ENCODE measurements around the gene S100A14.
"Not testable (repeated sequence)": the region's sequence is repeated elsewhere in the genome, so short reads cannot be mapped to it uniquely, and the experiment has no call there.

Gene S100A14

DNA sequence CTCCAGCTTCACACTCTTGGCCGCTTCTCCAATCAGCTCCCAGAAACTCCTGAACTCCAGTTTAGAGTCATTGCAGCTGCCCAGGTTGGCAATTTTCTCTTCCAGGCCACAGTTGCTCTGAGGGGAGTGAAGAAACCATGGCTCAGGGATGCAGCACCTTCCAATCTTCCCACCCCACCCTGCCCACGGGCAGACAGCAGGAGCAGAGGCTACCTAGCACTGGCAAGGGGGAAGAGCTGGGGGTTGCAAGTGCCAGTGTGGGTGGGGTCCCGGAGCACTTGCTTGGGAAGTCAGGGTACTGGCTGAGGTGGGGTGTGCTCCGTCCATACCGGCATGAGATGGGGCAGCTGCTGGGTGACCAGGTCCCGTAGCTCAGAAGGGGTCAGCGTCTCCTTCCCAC lies 1.2 kb downstream of the S100A14 start:
- no peak for DNase-seq (ENCODE audit: low read depth)

DNA sequence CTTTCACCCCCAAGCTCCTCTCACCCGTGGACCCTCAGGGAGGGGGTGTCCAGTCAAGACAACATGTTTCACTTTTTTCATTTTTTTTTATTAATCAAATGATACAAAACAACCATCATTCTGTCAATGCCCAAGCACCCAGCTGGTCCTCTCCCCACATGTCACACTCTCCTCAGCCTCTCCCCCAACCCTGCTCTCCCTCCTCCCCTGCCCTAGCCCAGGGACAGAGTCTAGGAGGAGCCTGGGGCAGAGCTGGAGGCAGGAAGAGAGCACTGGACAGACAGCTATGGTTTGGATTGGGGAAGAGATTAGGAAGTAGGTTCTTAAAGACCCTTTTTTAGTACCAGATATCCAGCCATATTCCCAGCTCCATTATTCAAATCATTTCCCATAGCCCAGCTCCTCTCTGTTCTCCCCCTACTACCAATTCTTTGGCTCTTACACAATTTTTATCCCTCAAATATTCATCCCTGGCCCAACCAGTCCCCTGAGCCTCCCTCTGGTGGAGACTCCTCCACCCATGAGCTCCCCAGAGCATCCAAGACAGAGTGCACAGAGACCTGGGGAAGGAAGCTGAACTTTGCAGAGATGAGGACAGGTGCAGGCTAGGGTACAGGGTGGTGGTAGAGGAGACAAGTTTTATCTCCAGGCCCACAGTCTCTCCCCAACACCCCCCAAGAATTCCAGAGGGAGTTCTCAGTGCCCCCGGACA lies 1.8 kb downstream of the S100A14 start:
- DNase-seq (ENCODE audit: low read depth), result no peak

DNA sequence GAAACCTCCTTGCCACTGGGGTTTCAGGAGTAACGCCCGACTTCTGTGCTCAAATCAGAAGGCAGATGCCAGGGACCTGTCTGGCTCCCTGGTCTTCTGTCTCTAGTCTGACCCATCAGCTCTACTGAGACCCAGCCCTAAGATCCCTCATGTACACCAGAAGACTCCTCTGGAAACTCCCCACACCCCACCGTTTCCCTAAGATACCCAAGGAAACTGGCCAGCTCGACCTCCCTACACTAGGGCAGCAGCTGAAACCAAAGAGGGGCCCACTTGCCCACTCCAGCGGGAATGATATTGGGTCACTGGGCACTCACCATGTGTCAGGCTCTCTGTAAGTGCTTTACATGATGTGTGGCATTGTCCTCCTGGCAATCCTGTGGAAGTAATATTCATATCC lies 2.7 kb downstream of the S100A14 start:
- DNase-seq (ENCODE audit: low read depth), result no peak

DNA sequence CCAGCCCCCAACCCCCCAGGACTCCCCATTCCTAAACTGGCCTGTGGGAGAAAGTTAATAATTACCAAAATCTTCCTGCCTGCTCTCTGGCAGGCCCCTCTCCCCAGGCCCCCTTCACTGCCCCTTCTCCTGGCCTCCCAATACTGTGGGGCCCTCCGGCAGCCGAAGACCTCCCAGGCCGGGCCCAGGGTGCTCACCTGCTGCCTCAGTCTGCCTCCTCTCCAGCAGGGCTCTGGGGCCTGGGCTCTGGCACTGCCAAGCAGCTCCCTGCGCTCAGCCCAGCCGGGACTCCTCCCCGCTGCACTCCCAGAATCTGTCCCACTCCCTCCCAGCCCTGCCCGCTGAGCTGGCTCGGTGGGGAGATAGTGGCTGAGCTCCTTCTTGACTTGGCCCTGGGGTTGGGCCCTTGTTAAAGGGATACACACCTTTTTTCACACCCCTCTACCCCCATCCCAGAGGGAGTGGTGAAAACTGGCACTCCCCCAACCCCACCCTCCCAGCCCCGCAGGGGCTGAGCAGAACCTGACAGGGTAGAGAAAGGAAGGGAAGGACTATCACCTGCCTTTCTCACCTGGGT lies 3.3 kb downstream of the S100A14 start, which contains the start of gene S100A16:
Gene S100A16, minus strand, starts transcription at position 383 of the 577 bp plus-strand sequence. CDS start 4,986 bp downstream, outside the sequence.
- DNase-seq (ENCODE audit: low read depth), result no peak

DNA sequence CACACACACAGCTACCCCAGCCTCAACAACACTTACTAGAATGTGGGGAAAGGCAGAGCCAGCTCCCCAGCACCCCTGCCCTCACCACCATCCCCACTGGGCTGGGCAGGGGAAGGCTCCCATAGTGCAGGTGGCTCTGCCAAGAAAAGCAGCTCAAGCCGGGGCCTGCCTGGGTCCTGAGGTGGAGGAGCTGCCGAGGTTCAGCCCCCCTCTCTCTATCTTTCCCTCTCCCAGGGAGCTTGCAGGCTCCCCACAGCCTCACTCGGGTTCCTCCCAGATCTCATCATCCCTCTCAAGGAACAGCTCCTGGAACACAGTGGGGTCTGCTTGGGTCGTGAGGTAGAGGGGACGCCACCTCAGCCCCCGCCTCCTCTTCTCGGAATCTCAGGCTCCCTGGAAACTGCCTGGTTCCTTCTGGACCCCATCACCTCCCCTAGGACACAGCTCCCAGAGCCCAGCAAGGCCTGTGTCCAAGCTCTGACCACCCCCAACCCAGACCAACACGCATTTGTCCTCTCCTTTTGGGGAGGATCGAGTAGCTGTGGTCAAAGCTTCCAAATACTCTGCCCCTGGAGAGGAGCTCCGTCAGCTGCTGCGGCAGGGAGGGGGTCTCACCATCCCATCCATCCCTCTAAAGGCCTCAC lies 3.9 kb downstream of the S100A14 start:
- no peak for DNase-seq (ENCODE audit: low read depth)

DNA sequence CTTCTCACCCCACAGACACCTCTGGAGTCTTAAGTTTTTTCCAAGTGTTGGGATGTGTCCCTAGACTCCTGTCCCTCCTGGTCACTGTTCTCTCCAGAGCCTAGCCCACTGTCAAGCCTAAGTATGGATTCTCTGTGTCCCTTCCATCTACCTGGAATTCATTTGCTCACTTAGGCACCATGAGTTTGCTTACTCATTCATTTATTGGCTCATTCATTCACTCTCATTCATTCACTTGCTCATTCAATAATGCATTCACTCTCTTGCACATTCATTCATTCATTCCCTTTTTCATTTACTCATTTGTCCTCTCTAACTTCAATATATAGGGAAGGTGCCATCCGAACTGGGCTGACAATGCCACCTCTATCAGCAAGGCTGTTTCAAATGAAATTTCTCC lies 4.8 kb downstream of the S100A14 start:
- no peak for DNase-seq (ENCODE audit: low read depth)

DNA sequence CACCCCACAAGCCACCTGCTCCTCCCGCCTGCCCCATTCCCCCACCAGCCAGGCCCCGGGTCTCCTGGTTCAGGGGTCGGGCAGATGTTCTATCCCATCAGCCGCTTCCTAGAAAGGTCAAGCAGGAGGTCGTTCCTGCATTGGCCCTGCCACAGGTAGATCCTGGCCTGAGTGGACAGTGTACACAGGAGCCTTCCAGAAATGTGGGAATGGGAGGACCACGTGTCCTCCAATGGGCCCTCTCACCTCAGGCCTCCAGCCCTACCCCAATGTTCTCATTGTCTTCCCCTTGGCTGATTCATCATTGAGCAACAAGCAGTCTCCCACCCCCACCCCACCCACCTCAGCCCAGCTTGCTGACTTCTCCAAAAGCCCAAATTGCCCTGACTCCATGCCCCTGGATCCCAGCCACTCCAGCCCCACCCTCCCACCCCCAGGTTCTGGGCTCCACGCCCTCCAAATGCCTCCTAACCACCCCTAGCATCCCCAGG lies 5.3 kb downstream of the S100A14 start:
- no peak for DNase-seq (ENCODE audit: low read depth)

DNA sequence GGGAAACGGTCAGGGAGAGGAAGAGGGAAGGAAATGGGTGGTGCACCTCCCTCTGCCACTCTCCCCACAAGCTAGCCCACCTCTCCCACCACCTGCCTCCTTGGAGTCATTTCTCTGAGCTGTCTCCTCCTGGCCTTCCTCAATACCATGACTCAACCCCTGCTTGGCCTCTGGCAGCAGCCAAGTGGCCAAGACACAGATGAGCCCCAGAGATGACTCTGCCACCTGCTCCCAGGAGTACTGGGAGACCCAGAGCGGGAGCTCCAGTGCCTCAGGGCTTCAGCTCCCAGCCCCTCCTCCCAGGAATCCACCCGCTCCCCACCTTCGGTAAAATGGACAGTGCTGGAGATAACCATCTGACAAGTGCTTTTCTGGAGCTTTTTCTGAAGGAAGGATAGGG lies 5.8 kb downstream of the S100A14 start:
- DNase-seq (ENCODE audit: low read depth), result no peak

DNA sequence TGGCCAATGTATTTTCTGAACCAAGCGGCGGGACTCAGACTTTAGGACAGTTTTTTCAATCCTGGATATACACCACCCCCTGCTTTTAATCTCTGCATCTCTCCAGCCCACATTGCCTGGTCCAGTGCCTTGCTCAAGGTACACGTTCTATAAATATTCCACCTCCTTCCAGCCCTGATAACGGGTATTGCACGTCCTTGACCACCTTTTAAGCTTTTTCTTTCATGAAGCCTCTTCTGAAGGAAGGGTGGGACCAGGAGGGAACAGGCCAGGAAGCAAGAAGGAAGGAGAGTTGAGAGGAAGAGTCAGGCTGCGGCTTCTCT lies 6.6 kb downstream of the S100A14 start:
- DNase-seq (ENCODE audit: low read depth), result no peak

DNA sequence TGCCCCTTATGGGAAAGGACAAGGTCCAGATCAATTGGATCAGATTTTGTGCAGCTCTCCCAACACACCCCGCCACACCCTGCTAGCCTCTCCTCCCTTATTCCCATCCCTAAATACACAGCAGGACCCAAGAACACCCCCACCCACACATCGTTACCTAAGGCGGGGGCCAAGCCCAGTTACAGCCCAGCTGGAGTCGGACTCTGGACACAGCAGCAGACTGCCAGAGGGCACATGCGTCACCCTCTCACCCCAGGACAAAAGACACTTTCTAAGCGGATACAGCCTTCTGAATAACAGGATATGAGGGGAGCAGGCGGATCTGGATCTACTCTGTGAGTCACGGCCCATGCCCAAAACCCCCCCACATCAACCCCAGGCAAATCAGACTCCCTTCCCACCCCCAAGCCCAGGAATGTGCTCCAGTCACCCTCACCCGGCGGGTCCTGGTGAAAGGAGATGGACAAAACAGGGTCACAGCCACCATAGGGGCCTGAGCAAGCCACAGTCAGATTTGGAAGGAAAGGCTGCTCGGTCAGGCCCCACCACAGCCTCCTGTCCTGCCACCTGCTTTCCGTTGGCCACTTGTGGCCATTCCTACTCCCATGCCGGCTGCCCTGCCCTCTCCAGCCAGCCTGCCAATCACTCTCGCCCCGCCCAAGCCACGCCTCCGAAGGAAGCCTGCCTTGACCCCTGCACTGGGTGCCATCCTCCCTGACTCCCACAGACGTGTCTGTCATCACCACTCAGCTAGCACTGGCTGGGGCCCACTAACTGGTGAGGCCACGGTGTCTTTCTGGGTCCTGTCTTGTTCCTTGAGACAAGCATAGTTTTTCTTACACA lies 7.2 kb downstream of the S100A14 start:
- no peak for DNase-seq (ENCODE audit: low read depth)

DNA sequence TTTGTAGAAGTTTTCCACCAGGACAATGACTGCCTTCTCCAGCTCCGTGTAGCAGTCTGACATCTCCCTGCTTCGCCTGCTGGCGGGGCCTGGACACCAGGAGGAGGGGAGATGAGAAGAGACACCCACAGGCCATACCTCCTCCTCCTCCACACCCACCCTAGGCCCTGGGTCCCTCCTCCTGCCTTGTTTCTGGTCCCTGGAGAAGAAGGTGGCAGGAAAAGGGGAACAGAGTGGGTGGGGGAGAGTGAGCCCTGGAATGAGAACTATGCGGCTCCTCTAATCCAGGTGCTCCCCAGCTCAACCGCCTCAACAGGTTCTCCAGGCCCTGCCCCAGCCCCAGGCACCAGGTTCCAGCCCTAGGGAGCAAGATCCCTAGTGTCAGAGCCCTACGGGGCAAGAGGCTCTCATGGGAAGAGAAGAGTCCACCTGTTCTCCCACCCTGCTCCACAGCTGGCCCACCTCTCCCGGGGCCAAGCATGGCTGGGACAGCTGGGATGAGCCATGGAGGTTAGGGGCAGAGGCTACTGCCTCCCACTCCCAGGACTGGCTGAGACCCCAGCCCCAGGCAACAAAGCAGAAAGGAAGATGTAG lies 7.9 kb downstream of the S100A14 start:
- DNase-seq (ENCODE audit: low read depth), result no peak

DNA sequence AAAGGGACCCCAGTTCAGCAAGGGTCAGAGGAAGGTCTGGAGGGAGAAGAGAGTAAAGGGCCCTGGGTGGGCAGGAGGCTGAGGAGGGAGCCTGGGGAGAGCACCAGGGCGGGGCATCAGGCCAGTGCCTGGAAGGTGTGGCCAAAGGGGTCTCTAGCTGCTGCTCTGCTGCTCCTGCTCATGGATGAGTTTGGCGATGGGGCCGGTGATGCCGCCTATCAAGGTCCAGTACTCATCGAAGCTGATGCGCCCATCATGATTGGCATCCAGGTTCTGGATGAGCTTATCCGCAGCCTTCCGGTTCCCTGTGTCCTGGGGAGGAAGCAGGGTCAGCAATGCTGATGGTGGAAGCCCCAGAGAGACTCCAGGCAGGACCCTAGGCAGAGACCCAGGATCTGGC lies 8.7 kb downstream of the S100A14 start:
- DNase-seq (ENCODE audit: low read depth), result no peak

DNA sequence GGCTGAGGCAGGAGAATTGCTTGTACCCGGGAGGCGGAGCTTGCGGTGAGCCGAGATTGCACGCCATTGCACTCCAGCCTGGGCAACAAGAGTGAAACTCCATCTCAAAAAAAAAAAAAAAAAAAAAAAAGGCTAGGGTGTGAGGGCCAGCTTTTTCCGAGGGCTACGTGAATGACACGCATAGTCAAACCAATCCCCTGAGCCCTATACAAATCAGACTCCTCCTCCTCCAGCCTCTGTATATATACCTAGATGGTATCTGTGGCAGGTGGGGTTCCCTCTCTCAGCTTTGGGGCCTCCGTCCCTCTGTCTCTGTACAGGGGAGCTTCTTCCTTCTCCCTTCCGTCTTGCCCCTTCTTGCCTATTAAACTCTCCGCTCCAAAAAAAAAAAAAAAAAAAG lies 9.9 kb downstream of the S100A14 start:
- no peak for DNase-seq (ENCODE audit: low read depth)

DNA sequence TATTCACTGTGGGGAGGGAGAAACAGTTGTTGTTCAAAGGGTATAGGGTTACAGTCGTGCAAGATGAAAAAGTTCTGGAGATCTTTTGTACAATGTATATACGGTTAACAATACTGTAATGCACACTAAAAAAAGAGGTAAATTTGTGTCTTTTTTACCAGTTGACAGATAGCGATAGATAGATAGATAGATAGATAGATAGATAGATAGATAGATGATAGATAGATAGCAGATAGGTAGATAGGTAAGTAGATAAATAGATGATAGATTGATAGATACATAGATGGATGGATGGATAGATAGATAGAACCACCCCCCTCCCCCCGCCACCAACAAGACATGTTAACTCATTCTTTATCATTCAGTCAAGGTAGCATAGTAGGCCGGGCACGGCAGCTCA lies 13.4 kb downstream of the S100A14 start:
- no peak for DNase-seq (ENCODE audit: low read depth)

DNA sequence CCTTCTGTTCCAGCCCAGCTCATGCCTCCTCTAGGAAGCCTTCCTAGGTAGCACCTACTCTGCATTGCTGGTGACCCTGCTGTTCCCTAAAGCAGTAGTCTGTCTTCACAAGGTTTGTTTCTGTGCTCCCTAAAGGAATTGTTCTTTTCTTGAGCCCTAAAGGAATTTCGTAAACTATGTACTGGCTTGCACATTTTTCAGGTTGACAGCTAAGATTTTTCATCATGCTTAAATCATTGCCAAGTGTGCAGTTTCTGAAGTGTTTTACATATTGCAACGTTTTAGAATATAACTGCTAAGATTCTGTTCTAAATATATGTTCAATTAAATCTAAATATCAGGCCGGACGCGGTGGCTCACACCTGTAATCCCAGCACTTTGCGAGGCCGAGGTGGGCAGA lies 16.3 kb downstream of the S100A14 start:
- DNase-seq (ENCODE audit: low read depth), result no peak

DNA sequence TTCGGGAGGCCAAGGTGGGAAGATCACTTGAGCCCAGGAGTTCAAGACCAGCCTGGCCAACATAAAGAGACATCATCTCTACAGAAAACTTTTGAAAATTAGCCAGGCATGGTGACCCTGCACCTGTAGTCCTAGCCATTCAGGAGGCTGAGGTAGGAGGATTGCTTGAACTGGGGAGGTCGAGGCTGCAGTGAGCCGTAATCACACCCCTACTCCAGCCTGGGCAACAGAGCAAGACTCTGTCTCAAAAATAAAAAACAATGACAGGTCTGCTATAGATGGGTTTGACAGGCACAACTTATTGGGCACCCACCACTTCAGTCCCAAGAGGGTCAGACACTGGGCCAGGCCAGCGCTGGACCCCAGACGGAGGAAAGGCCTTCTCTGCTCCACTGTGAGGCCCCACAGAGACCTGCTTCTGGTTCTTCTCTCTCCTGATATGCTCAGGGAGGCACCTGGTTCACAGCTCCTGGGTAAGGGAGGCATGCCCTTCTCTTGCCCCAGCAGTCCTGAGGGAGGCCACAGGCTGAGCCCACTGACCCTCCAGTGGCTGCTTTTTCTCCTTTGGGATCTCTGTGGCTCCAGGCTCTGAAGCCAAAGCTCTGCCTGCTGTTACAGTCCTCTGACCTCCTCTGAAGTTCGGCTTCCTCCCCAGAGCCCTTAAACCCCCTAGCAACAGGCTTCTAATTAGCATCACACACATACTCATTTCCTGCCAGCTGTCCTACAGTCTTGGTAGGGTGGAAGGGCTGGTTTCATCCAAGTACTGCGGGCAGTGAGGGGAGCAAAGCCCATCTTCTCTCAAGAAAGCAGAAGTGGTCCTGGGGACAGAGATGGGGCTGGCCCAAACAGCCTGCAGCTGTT lies 17.6 kb downstream of the S100A14 start:
- DNase-seq (ENCODE audit: low read depth), result no peak

DNA sequence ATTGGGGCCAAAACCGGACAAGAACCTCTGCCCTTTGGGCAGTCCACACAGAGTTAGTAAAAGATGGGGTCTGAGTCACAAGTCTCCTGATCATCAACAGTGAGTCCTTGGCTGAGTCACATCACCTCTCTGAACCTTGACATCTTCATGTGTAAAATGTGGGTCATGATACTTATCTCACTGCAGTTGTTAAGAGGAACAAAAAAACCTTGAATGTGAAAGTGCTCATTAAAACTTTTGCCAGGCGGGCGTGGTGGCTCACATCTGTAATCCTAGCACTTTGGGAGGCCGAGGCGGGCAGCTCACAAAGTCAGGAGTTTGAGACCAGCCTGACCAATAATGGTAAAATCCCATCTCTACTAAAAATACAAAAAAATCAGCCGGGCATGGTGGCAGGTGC lies 18.9 kb downstream of the S100A14 start:
- DNase-seq (ENCODE audit: low read depth), result peak; percentile 21

DNA sequence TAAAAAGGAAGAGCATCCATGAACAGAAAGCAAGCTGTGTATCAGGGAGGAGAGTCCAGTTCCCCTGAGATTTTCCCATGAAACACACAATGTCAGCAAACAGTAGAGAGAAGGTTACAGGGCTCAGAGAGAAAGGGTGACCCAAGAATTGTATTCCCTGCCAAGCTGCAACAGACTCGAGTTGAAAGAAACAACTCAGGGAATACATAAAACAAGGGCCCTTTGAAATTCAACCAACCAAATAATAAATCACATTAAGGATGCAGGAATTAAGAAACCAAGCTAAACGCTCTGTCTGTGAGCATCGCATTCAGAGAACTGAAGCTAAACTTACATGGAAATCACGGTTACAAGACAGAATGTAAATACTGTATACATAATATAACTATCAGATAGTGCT lies 23.4 kb downstream of the S100A14 start:
- no peak for DNase-seq (ENCODE audit: low read depth)

DNA sequence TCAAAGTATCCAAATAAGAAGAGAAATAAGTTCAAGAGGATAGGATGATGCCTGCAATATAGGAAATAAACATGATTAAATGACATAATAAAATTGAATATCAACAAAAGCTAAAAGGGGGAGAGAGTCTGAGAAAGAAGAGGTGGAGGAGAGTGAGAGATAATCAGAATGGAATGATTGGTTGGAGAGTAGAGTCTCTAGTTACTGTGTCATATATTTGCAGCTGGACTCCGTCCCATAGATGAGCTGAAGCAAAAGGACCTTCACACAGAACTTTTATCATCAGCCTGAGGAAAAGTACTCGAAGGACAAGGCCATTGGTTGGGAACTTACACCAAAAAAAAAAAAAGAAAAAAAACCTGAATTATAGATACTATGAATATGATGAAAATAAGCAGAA lies 27.6 kb downstream of the S100A14 start:
- no peak for DNase-seq (ENCODE audit: low read depth)

DNA sequence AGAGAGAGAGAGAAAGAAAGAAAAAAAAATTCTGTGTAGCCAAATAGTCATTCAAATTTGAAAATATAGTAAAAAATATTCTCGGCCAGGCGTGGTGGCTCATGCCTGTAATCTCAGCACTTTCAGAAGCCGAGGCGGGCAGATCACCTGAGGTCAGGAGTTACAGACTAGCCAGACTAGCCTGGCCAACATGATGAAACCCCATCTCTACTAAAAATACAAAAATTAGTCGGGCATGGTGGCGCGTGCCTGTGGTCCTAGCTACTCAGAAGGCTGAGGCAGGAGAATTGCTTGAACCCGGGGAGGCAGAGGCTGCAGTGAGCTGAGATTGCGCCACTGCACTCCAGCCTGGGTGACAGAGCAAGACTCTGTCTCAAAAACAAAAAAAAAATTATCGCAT lies 28.1 kb downstream of the S100A14 start:
- DNase-seq (ENCODE audit: low read depth), result not testable (repeated sequence)

DNA sequence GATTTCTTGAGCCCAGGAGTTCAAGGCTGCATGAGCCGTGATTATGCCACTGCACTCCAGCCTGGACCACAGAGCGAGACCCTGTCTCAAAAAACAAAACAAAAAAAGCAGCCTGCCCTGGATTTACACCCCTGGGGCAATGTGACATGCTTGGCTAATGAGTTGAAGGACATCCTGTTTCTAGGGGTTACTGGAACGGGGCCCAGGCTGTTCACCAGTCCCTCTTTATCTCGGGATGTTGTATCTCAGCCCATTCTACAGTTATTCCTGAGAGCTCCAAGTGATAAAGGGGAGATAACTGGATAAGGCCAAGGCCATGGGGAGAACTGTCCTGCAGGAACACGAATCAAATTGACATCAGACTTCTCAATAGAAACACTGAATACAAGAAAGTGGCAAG lies 28.8 kb downstream of the S100A14 start:
- no peak for DNase-seq (ENCODE audit: low read depth)

Measured in activated T-cell treated with anti-CD3 and anti-CD28 coated beads for 48 hours (primary cell).